GM12878 (cell line): ENCODE data around the gene HIPK4. TPM values are rescaled to one million over a fixed set of nuclear protein-coding genes. Genes with fewer than 3 reads are reported as not detected.

Source experiments
- ATAC-seq: fragments of 200-7000 bp; cut with Tn5 transposase; 3 replicates; pipeline ENCODE4 v1.9.1; 2020; ENCODE audit warnings: mild to moderate bottlenecking, moderate library complexity
- BruUV-seq: library from RNA; stranded (reverse); fragments of 400-500 nt; replicated peaks from 2 replicates; lab custom pipeline; 2021; lab: Mats Ljungman, UMichigan
- CTCF ChIA-PET: fragments of 300-600 bp; sonication (Branson Sonifier 250); formaldehyde crosslinking; extraction: SDS; loops from one replicate; lab custom pipeline; 2021; ENCODE audit warnings: inconsistent platforms; lab: Yijun Ruan, JAX
- POLR2A ChIA-PET: fragments of 350-600 bp; formaldehyde crosslinking; extraction: SDS; loops from one replicate; lab custom pipeline; 2021; ENCODE audit warnings: inconsistent platforms; lab: Charles Lee
- RAD21 ChIA-PET: fragments of 300-600 bp; sonication (Branson Sonifier 250); formaldehyde crosslinking; loops from one replicate; lab custom pipeline; 2023; ENCODE audit warnings: antibody characterized with exemption; ENCODE audit not compliant: unreplicated experiment; lab: Charles Lee
- SMC1A ChIA-PET: fragments of 300-600 bp; sonication (Branson Sonifier 250); formaldehyde crosslinking; loops from one replicate; lab custom pipeline; 2023; ENCODE audit not compliant: unreplicated experiment, uncharacterized antibody; lab: Charles Lee
- DNase-seq: peaks from one replicate; pipeline ENCODE4 v3.0.0-alpha.2; 2011; ENCODE audit warnings: low read depth, low spot score
- FAIRE-seq: peaks from 3 replicates; lab custom pipeline; 2011; peaks lifted over from hg19 to GRCh38; lab: Jason Lieb, UNC
- H2AFZ ChIP-seq: 2 replicates; pipeline ENCODE4 v1.6.0; 2011; ENCODE audit warnings: low read depth, low read length, control low read depth; ENCODE audit not compliant: control insufficient read depth
- H3K27ac ChIP-seq: 2 replicates; pipeline ENCODE4 v1.5.1; 2011; ENCODE audit warnings: control low read depth; ENCODE audit not compliant: control insufficient read depth, insufficient read depth
- H3K27me3 ChIP-seq, 2 experiments: replicated peaks in 1 of 2; 2 replicates each; pipeline versions ENCODE4 v1.6.0 to v1.6.1; 2011; ENCODE audit warnings: low read length in 1 of 2; ENCODE audit not compliant: control insufficient read depth in 2 of 2, insufficient read depth in 2 of 2
- H3K36me3 ChIP-seq, 2 experiments: 2 replicates each; pipeline ENCODE4 v1.5.1; 2011; ENCODE audit warnings: low read length in 1 of 2; ENCODE audit not compliant: control insufficient read depth in 2 of 2, insufficient read depth in 2 of 2
- H3K4me1 ChIP-seq: 2 replicates; pipeline ENCODE4 v1.6.1; 2011; ENCODE audit warnings: mild to moderate bottlenecking, low read length, moderate library complexity, mixed read lengths; ENCODE audit not compliant: control insufficient read depth, insufficient read depth
- H3K4me2 ChIP-seq: 2 replicates; pipeline ENCODE4 v1.6.0; 2011; ENCODE audit warnings: control low read depth; ENCODE audit not compliant: control insufficient read depth, insufficient read depth
- H3K4me3 ChIP-seq: fragments of 200-600 bp; sonication (generic); 2 replicates; pipeline ENCODE4 v1.5.1; 2016
- H3K79me2 ChIP-seq: 2 replicates; pipeline ENCODE4 v1.6.0; 2011; ENCODE audit warnings: low read length; ENCODE audit not compliant: control insufficient read depth, insufficient read depth
- H3K9ac ChIP-seq: 2 replicates; pipeline ENCODE4 v1.8.0; 2011; ENCODE audit warnings: low read length, control low read depth, mixed read lengths; ENCODE audit not compliant: control insufficient read depth, insufficient read depth
- H3K9me3 ChIP-seq: replicated peaks from 3 replicates; pipeline ENCODE4 v1.5.1; 2011; ENCODE audit warnings: mild to moderate bottlenecking, low read length; ENCODE audit not compliant: control insufficient read depth, insufficient read depth
- H4K20me1 ChIP-seq: 2 replicates; pipeline ENCODE4 v1.6.0; 2011; ENCODE audit not compliant: control insufficient read depth, insufficient read depth
- ATF2 ChIP-seq: IDR thresholded peaks from 2 replicates; pipeline ENCODE4 v1.6.1; 2012; ENCODE audit warnings: low read length, inconsistent platforms
- HCFC1 ChIP-seq: fragments of 150-350 bp; IDR thresholded peaks from 2 replicates; pipeline ENCODE4 v1.6.1; 2014; ENCODE audit warnings: low read length
- IKZF2 ChIP-seq, 2 experiments: fragments of 450-650 bp; IDR thresholded peaks; 2 replicates each; pipeline ENCODE4 v1.6.1; 2017; ENCODE audit warnings: mild to moderate bottlenecking in 2 of 2, moderate library complexity in 2 of 2
- NFXL1 ChIP-seq: fragments of 450-650 bp; IDR thresholded peaks from 2 replicates; pipeline ENCODE4 v1.6.1; 2017; ENCODE audit warnings: antibody characterized with exemption, mild to moderate bottlenecking, borderline replicate concordance
- POLR2A ChIP-seq: IDR thresholded peaks from 2 replicates; pipeline ENCODE4 v1.6.1; 2011; ENCODE audit warnings: low read depth, mild to moderate bottlenecking, low read length
- RELB ChIP-seq: fragments of 450-650 bp; IDR thresholded peaks from 2 replicates; pipeline ENCODE4 v1.6.1; 2017; ENCODE audit warnings: low read depth, mild to moderate bottlenecking, moderate library complexity
- RFX5 ChIP-seq: IDR thresholded peaks from 2 replicates; pipeline ENCODE4 v1.6.1; 2011; ENCODE audit warnings: low read depth, low read length, improper control_type of control experiment
- SPI1 ChIP-seq: IDR thresholded peaks from 2 replicates; pipeline ENCODE4 v1.6.1; 2011; ENCODE audit warnings: low read depth, mild to moderate bottlenecking, low read length, moderate library complexity, borderline replicate concordance; ENCODE audit not compliant: insufficient read depth
- TAF1 ChIP-seq: IDR thresholded peaks from 2 replicates; pipeline ENCODE4 v1.6.1; 2011; ENCODE audit warnings: mild to moderate bottlenecking, low read depth, low read length, borderline replicate concordance
- WGBS: methylation state at CpG from one replicate; pipeline ENCODE4 v1.1.6; 2016; ENCODE audit warnings: low lambda C conversion rate; ENCODE audit not compliant: insufficient replicate concordance, insufficient coverage; ENCODE audit errors: missing lambda C conversion rate; 5-methylcytosine and 5-hydroxymethylcytosine counted together
- in situ Hi-C: fragments of 300-500 bp; cut with MboI; formaldehyde crosslinking; loops from 9 replicates; pipeline ENCODE4 v1.14.3; 2018; ENCODE audit warnings: mixed read lengths
- intact Hi-C: fragments of 100-400 bp; cut with micrococcal nuclease; formaldehyde crosslinking; loops from one replicate; pipeline ENCODE4 v1.14.2; 2022; ENCODE audit not compliant: unreplicated experiment
- polyA plus RNA-seq, 11 experiments: library from polyadenylated mRNA; depleted of rRNA in 4 of 11; unstranded in 6 of 11; stranded (reverse) in 5 of 11; fragments of >200 nt; fragmentation: Nextera tagmentation in 4 of 11; fragmentation: Illumina TruSeq in 1 of 11; extraction: Ambion mirVana in 4 of 11; extraction: Trizol in 1 of 11; gene quantifications; 1 replicate in 1 of 11; 2 replicates in 10 of 11; pipeline versions ENCODE4 v1.2.1 to v1.2.3, GENCODE V29; 2011 to 2016; ENCODE audit warnings: inconsistent platforms in 2 of 11, missing spikeins in 2 of 11, low read depth in 1 of 11
- total RNA-seq, 4 experiments: library from RNA; depleted of rRNA in 3 of 4; stranded (reverse); fragments of >200 nt in 3 of 4; fragmentation: Illumina TruSeq in 1 of 4; extraction: Trizol in 1 of 4; gene quantifications; 2 replicates each; pipeline versions ENCODE4 v1.2.1 to v1.2.3, GENCODE V29; 2013 to 2021

The HIPK4 gene
- total and polyA plus RNA-seq, 10 of the 15 experiments (the other 5 are each of a cell fraction or from before 2014, with no cell fraction given): 0.07 to 0.13 (median 0.08) TPM; not detected in 7

GRCh38 chr19:40332669-40333068 lies 57.3 kb downstream of the HIPK4 start:
- H3K4me2 ChIP-seq: no peak overlapping the region
- no peak overlapping the region for H3K4me3 ChIP-seq
- no peaks in the 10 kb centered on the region for H3K9me3 ChIP-seq
- intact Hi-C loops: no loop called here
- CTCF ChIA-PET: interaction anchor here (1.6 kb wide), 1 partner anchor 27 kb away, joined by 3 read pairs; no protein-coding TSS in a partner anchor
- H3K27me3 ChIP-seq: no peaks in the 10 kb centered on the region
- RAD21 ChIA-PET: no interaction called here
- no peaks in the 10 kb centered on the region for H4K20me1 ChIP-seq
- H3K9ac ChIP-seq: no peak overlapping the region
- no peak for DNase-seq
- H3K79me2 ChIP-seq: no peaks in the 10 kb centered on the region
- H3K36me3 ChIP-seq: peaks cover 23% of the 10 kb centered on the region in 2 experiments
- no peak overlapping the region for H2AFZ ChIP-seq
- BruUV-seq: no TSS peak
- no peaks in the 10 kb centered on the region for H3K4me1 ChIP-seq
- no peak for FAIRE-seq
- ATAC-seq: no peak
- WGBS: 94% methylated on average over 6 of the region's 6 CpGs
- POLR2A ChIA-PET: no interaction called here
- H3K27ac ChIP-seq: no peak overlapping the region
- SMC1A ChIA-PET: no interaction called here
- TF ChIP-seq POLR2A (no peak), SPI1 (no peak), RELB (no peak), HCFC1 (no peak), IKZF2 (IDR thresholded peaks at IDR 0.05) (no peak), TAF1 (no peak)
- in situ Hi-C loops: no loop called here

GRCh38 chr19:40331052-40331451 lies 58.9 kb downstream of the HIPK4 start:
- H3K9ac ChIP-seq: no peak overlapping the region

More at GRCh38 chr19:40331052-40331451, 58.9 kb downstream of the HIPK4 start:
- TF ChIP-seq NFXL1 (no peak), ATF2 (no peak), RFX5 (no peak)
- 86% methylated on average over 5 of the region's 5 CpGs for whole genome bisulfite sequencing
- no peaks in the 10 kb centered on the region for H4K20me1 ChIP-seq
- DNase-seq: no peak
- H3K27ac ChIP-seq: no peak overlapping the region
- H3K4me1 ChIP-seq: no peaks in the 10 kb centered on the region
- peaks cover 25 to 27% of the 10 kb centered on the region in 2 experiments for H3K36me3 ChIP-seq
- H2AFZ ChIP-seq: no peak overlapping the region
- no peaks in the 10 kb centered on the region for H3K27me3 ChIP-seq
- H3K79me2 ChIP-seq: no peaks in the 10 kb centered on the region
- no peak for ATAC-seq
- SMC1A ChIA-PET: no interaction called here
- RAD21 ChIA-PET: interaction anchor here (1.1 kb wide), 1 partner anchor 26 kb away, joined by 4 read pairs; no protein-coding TSS in a partner anchor
- in situ Hi-C loops (no loop called here), intact Hi-C loops (no loop called here)
- CTCF ChIA-PET: interaction anchor here (0.9 kb wide), 1 partner anchor 26 kb away, joined by 3 read pairs; no protein-coding TSS in a partner anchor
- BruUV-seq: no TSS peak
- no peak overlapping the region for H3K4me2 ChIP-seq
- no peaks in the 10 kb centered on the region for H3K9me3 ChIP-seq
- no peak for FAIRE-seq
- H3K4me3 ChIP-seq: no peak overlapping the region
- POLR2A ChIA-PET: no interaction called here
